B cell (primary cell): ENCODE results near the gene SLCO6A1. TPM values are rescaled to one million over a fixed set of nuclear protein-coding genes. Genes with fewer than 3 reads are reported as not detected.

Experiments
- ATAC-seq: fragments of 200-7000 bp; cut with Tn5 transposase; one replicate; pipeline ENCODE4 v1.10.0; 2021; ENCODE audit warnings: low read depth, mild to moderate bottlenecking, moderate number of reproducible peaks, moderate library complexity
- CTCF ChIA-PET: fragments of 350-600 bp; sonication (Branson Sonifier 250); formaldehyde crosslinking; loops from one replicate; lab custom pipeline; 2021; ENCODE audit warnings: antibody characterized with exemption, inconsistent platforms; lab: Charles Lee
- POLR2A ChIA-PET: fragments of 350-600 bp; sonication (Branson Sonifier 250); formaldehyde crosslinking; loops from one replicate; lab custom pipeline; 2021; ENCODE audit warnings: antibody characterized with exemption; lab: Charles Lee
- DNase-seq: peaks from one replicate; pipeline ENCODE4 v3.0.0; 2013
- H2AFZ ChIP-seq: 2 replicates; pipeline ENCODE4 v1.6.1; 2012; ENCODE audit warnings: mild to moderate bottlenecking, low read depth, low read length; ENCODE audit not compliant: insufficient read depth, poor library complexity, severe bottlenecking
- H3K27ac ChIP-seq, 2 donors: 1 replicate in 1 of 2; 2 replicates in 1 of 2; pipeline ENCODE4 v1.5.1; 2012 to 2013; ENCODE audit warnings: low read length in 2 of 2, mild to moderate bottlenecking in 2 of 2, moderate library complexity in 1 of 2
- H3K27me3 ChIP-seq, 4 experiments: fragments of 200-600 bp in 1 of 4; sonication (generic) in 1 of 4; replicated peaks in 1 of 4; 1 replicate in 2 of 4; 2 replicates in 2 of 4; pipeline versions ENCODE4 v1.6.1 to v1.7.0; 2013 to 2016; ENCODE audit warnings: low read length in 3 of 4, mild to moderate bottlenecking in 2 of 4, mixed read lengths in 1 of 4, moderate library complexity in 1 of 4; ENCODE audit not compliant: insufficient read depth in 4 of 4, control insufficient read depth in 3 of 4; ENCODE audit errors: control extremely low read depth in 1 of 4
- H3K36me3 ChIP-seq, 2 experiments: replicated peaks in 1 of 2; 1 replicate in 1 of 2; 2 replicates in 1 of 2; pipeline versions ENCODE4 v1.6.1 to v1.7.1; 2013; ENCODE audit warnings: low read length in 1 of 2; ENCODE audit not compliant: insufficient read depth in 2 of 2, control insufficient read depth in 1 of 2; ENCODE audit errors: control extremely low read depth in 1 of 2, extremely low read depth in 1 of 2
- H3K4me1 ChIP-seq, 2 donors: fragments of 200-600 bp in 1 of 2; sonication (generic) in 1 of 2; 1 replicate in 1 of 2; 2 replicates in 1 of 2; pipeline versions ENCODE4 v1.5.1 to v1.6.1; 2013 to 2017; ENCODE audit warnings: low read length in 2 of 2; ENCODE audit not compliant: control insufficient read depth in 2 of 2, insufficient read depth in 2 of 2
- H3K4me2 ChIP-seq: replicated peaks from 2 replicates; pipeline ENCODE3; 2012; ENCODE audit warnings: mild to moderate bottlenecking, low read depth, low read length; ENCODE audit not compliant: poor library complexity, severe bottlenecking
- H3K4me3 ChIP-seq, 5 experiments: fragments of 200-600 bp in 1 of 5; sonication (generic) in 1 of 5; 1 replicate in 3 of 5; 2 replicates in 2 of 5; pipeline versions ENCODE4 v1.5.1 to v1.7.0; 2011 to 2016; ENCODE audit warnings: low read length in 4 of 5, mild to moderate bottlenecking in 4 of 5, low read depth in 2 of 5, control low read depth in 1 of 5, moderate library complexity in 1 of 5; ENCODE audit not compliant: insufficient read depth in 1 of 5; ENCODE audit errors: control extremely low read depth in 1 of 5, extremely low read depth in 1 of 5
- H3K79me2 ChIP-seq: fragments of 200-600 bp; sonication (generic); one replicate; pipeline ENCODE4 v1.6.0; 2016; ENCODE audit warnings: low read length; ENCODE audit not compliant: control insufficient read depth, insufficient read depth
- H3K9ac ChIP-seq: fragments of 200-600 bp; sonication (generic); 2 replicates; pipeline ENCODE4 v1.6.1; 2017; ENCODE audit warnings: mild to moderate bottlenecking, low read length, moderate library complexity
- H3K9me3 ChIP-seq, 3 donors: one replicate each; pipeline versions ENCODE4 v1.6.1 to v1.7.1; 2013; ENCODE audit warnings: low read length in 2 of 3; ENCODE audit not compliant: control insufficient read depth in 2 of 3, insufficient read depth in 1 of 3; ENCODE audit errors: control extremely low read depth in 1 of 3
- H4K20me1 ChIP-seq: 2 replicates; pipeline ENCODE4 v1.6.0; 2012; ENCODE audit warnings: mild to moderate bottlenecking, low read length; ENCODE audit not compliant: insufficient read depth, control insufficient read depth, poor library complexity, severe bottlenecking
- H3K27ac Mint-ChIP-seq: one replicate; pipeline ENCODE4 v1.8.0; 2021; ENCODE audit warnings: mixed read lengths
- H3K27me3 Mint-ChIP-seq: one replicate; pipeline ENCODE4 v1.8.0; 2021; ENCODE audit warnings: mixed read lengths
- H3K4me1 Mint-ChIP-seq: one replicate; pipeline ENCODE4 v1.8.0; 2021; ENCODE audit warnings: mixed read lengths
- H3K4me3 Mint-ChIP-seq: one replicate; pipeline ENCODE4 v1.8.0; 2021; ENCODE audit warnings: mixed read lengths
- H3K9me3 Mint-ChIP-seq: one replicate; pipeline ENCODE4 v1.8.0; 2022; ENCODE audit warnings: mixed read lengths; ENCODE audit not compliant: insufficient read depth
- EZH2 ChIP-seq: IDR thresholded peaks from 2 replicates; pipeline ENCODE4 v1.6.1; 2012; ENCODE audit warnings: borderline replicate concordance, low read depth, mild to moderate bottlenecking, moderate library complexity, low read length; ENCODE audit not compliant: insufficient read depth, poor library complexity, severe bottlenecking
- WGBS: methylation state at CpG from one replicate; pipeline ENCODE4 v1.1.5; 2013; ENCODE audit warnings: missing lambda C conversion rate; ENCODE audit not compliant: insufficient coverage; 5-methylcytosine and 5-hydroxymethylcytosine counted together
- intact Hi-C: fragments of 100-400 bp; cut with micrococcal nuclease; formaldehyde crosslinking; loops from one replicate; pipeline ENCODE4 v1.10.0; 2022
- polyA plus RNA-seq: library from polyadenylated mRNA; depleted of rRNA; stranded (reverse); fragments of >200 nt; gene quantifications from 2 replicates; pipeline ENCODE4 v1.2.3, GENCODE V29; 2012
- total RNA-seq, 2 donors: library from RNA; stranded (reverse); fragments of 120-200 nt in 1 of 2; gene quantifications; 1 replicate in 1 of 2; 2 replicates in 1 of 2; pipeline versions ENCODE4 v1.2.3 to v1.2.4, GENCODE V29; 2013 to 2022
- TF ChIP-seq, protein P1 (sequence below): fragments of 200-600 bp; IDR thresholded peaks from one replicate; pipeline ENCODE4 v1.8.0; 2022; ENCODE audit warnings: antibody characterized with exemption, mild to moderate bottlenecking

Gene SLCO6A1
- total and polyA plus RNA-seq, 2 donors (not counting 1 experiment from before 2014, with no cell fraction given) = not detected

DNA sequence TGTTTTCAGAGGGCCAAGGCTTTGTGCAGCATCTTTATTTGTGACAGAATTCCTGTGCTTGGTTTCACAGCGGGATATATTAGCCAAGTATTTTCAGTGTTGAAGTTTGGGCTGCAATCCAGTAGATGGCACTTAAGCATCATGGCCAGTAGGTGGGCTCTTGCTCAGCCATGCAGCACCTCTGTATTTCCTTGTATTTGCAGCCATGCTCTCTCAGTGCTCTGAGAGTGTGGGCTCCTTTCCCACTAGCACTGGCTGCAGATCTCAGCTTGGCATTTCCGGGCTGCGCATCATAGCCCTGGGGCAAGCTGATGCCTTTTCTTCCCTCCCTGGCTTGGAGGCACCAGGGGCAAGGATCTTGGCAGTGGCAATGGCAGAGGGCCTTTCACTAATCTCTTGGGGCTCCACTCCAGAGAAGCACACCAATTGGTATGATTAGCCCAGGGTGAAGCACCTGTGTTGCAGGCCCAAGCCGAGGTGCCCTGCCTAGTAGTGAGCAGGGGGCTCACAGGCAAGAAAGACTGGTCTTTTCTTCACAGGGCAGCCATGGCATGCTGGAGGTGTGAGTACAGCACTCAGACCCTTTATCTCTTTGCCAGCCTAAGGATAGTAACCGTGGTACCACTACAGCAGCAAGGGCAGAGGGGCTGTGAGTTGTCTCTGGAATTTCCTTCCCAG lies 48.3 kb downstream of the SLCO6A1 start:
- no peaks in the 10 kb centered on the region for H3K27me3 Mint-ChIP-seq
- H3K4me1 Mint-ChIP-seq = no peaks in the 10 kb centered on the region
- TF ChIP-seq, protein P1, sequence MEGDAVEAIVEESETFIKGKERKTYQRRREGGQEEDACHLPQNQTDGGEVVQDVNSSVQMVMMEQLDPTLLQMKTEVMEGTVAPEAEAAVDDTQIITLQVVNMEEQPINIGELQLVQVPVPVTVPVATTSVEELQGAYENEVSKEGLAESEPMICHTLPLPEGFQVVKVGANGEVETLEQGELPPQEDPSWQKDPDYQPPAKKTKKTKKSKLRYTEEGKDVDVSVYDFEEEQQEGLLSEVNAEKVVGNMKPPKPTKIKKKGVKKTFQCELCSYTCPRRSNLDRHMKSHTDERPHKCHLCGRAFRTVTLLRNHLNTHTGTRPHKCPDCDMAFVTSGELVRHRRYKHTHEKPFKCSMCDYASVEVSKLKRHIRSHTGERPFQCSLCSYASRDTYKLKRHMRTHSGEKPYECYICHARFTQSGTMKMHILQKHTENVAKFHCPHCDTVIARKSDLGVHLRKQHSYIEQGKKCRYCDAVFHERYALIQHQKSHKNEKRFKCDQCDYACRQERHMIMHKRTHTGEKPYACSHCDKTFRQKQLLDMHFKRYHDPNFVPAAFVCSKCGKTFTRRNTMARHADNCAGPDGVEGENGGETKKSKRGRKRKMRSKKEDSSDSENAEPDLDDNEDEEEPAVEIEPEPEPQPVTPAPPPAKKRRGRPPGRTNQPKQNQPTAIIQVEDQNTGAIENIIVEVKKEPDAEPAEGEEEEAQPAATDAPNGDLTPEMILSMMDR = no peak
- TF ChIP-seq EZH2 = no peak
- Histone ChIP-seq H3K27ac (no peak overlapping the region), H3K4me3 (no peak overlapping the region), H3K9ac (no peak overlapping the region), H2AFZ (no peak overlapping the region), H3K36me3 (no peaks in the 10 kb centered on the region), H3K4me1 (no peaks in the 10 kb centered on the region), H3K79me2 (no peaks in the 10 kb centered on the region), H3K4me2 (no peak overlapping the region), H3K27me3 (peaks cover 0 to 2% (median 0%) of the 10 kb centered on the region in 4 experiments), H4K20me1 (no peaks in the 10 kb centered on the region), H3K9me3 (peaks cover 0 to 9% (median 1%) of the 10 kb centered on the region in 3 donors)
- no peak overlapping the region for H3K4me3 Mint-ChIP-seq
- CTCF ChIA-PET = no interaction called here
- no peak overlapping the region for H3K27ac Mint-ChIP-seq
- POLR2A ChIA-PET = no interaction called here
- ATAC-seq (no peak), DNase-seq (no peak)
- H3K9me3 Mint-ChIP-seq = no peaks in the 10 kb centered on the region
- intact Hi-C loops = no loop called here
- 87% methylated on average over 4 of the region's 5 CpGs for WGBS

DNA sequence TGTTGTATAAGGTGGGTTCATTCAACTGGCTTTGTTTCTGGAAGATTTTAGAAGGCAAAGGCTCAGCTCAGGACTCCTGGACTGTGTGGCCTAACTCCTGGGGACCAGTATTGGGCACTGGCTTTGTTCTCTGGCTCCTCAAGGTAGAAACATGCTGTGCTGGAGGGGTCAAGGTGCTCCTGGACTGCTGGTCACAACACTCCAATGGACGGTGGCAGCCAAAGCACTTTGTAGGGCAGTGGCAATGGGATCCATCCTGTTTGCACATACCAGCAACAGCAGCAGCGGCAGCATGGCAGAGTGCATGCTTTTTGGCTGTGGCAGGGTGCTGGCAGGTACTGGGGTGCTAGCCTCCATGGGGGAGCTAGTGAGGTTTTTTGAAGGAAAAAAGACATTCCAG lies 65.3 kb downstream of the SLCO6A1 start:
- 93% methylated on average over 2 of the region's 2 CpGs for WGBS
- Mint-ChIP-seq H3K27ac (no peak overlapping the region), H3K9me3 (peaks cover 3% of the 10 kb centered on the region), H3K4me1 (no peaks in the 10 kb centered on the region), H3K4me3 (no peak overlapping the region), H3K27me3 (no peaks in the 10 kb centered on the region)
- Histone ChIP-seq H3K79me2 (no peaks in the 10 kb centered on the region), H3K9me3 (peaks cover 0 to 3% (median 0%) of the 10 kb centered on the region in 3 donors), H3K4me1 (no peaks in the 10 kb centered on the region), H3K4me3 (no peak overlapping the region), H2AFZ (no peak overlapping the region), H3K27me3 (no peaks in the 10 kb centered on the region), H3K4me2 (no peak overlapping the region), H3K9ac (no peak overlapping the region), H3K27ac (no peak overlapping the region), H4K20me1 (no peaks in the 10 kb centered on the region), H3K36me3 (no peaks in the 10 kb centered on the region)
- POLR2A ChIA-PET = no interaction called here
- ATAC-seq = no peak
- TF ChIP-seq, protein P1 = no peak
- no peak for TF ChIP-seq EZH2
- intact Hi-C loops = no loop called here
- DNase-seq = no peak
- CTCF ChIA-PET = no interaction called here
